H1 (cell line): ENCODE results near the gene MYNN. TPM values are rescaled to one million over a fixed set of nuclear protein-coding genes. Genes with fewer than 3 reads are reported as not detected.

ENCODE experiments used
- CTCF ChIA-PET: fragments of 300-600 bp; sonication (Branson Sonifier 250); formaldehyde crosslinking; loops from one replicate; lab custom pipeline; 2021; ENCODE audit not compliant: partially characterized antibody; lab: Charles Lee
- POLR2A ChIA-PET: fragments of 300-600 bp; sonication (Branson Sonifier 250); formaldehyde crosslinking; loops from one replicate; lab custom pipeline; 2021; ENCODE audit warnings: inconsistent platforms; ENCODE audit not compliant: partially characterized antibody; lab: Charles Lee
- DNase-seq, 2 experiments: peaks; one replicate each; pipeline versions ENCODE4 v3.0.0 to v3.0.0-alpha.2; 2010 to 2022; ENCODE audit warnings: low spot score in 2 of 2, low read depth in 1 of 2, mixed read lengths in 1 of 2
- FAIRE-seq: peaks from 2 replicates; lab custom pipeline; 2011; peaks lifted over from hg19 to GRCh38; lab: Jason Lieb, UNC
- H2AFZ ChIP-seq: 2 replicates; pipeline ENCODE4 v1.8.1; 2012; ENCODE audit warnings: low read length, inconsistent platforms
- H2AK5ac ChIP-seq: 2 replicates; pipeline ENCODE4 v1.6.1; 2013; ENCODE audit warnings: low read depth, low read length
- H2BK120ac ChIP-seq: replicated peaks from 2 replicates; pipeline ENCODE3; 2013; ENCODE audit warnings: low read depth, low read length, inconsistent platforms
- H2BK12ac ChIP-seq: 2 replicates; pipeline ENCODE4 v1.6.1; 2013; ENCODE audit warnings: low read depth, low read length
- H2BK15ac ChIP-seq: 2 replicates; pipeline ENCODE4 v1.6.1; 2013; ENCODE audit warnings: low read length
- H2BK20ac ChIP-seq: 2 replicates; pipeline ENCODE4 v1.6.1; 2013; ENCODE audit warnings: low read length
- H2BK5ac ChIP-seq: 2 replicates; pipeline ENCODE4 v1.6.1; 2013; ENCODE audit warnings: low read depth, low read length
- H3K14ac ChIP-seq: 2 replicates; pipeline ENCODE4 v1.6.1; 2013; ENCODE audit warnings: inconsistent platforms; ENCODE audit not compliant: insufficient read length
- H3K18ac ChIP-seq: 2 replicates; pipeline ENCODE4 v1.6.1; 2013; ENCODE audit warnings: low read length; ENCODE audit errors: extremely low read depth
- H3K23ac ChIP-seq: 2 replicates; pipeline ENCODE4 v1.6.1; 2013; ENCODE audit warnings: inconsistent platforms; ENCODE audit not compliant: insufficient read length
- H3K23me2 ChIP-seq: 2 replicates; pipeline ENCODE4 v1.6.1; 2013; ENCODE audit warnings: low read depth, low read length
- H3K27ac ChIP-seq: 2 replicates; pipeline ENCODE4 v1.6.1; 2011; ENCODE audit warnings: low read depth, low read length, inconsistent platforms
- H3K27me3 ChIP-seq, 4 experiments: replicated peaks in 1 of 4; 1 replicate in 1 of 4; 2 replicates in 3 of 4; pipeline versions ENCODE4 v1.6.1 to v1.8.1; 2011 to 2013; ENCODE audit warnings: low read length in 3 of 4, mild to moderate bottlenecking in 3 of 4, inconsistent platforms in 2 of 4, mixed read lengths in 2 of 4, moderate library complexity in 1 of 4; ENCODE audit not compliant: control insufficient read depth in 3 of 4, insufficient read depth in 3 of 4; ENCODE audit errors: extremely low read depth in 1 of 4
- H3K36me3 ChIP-seq, 4 experiments: 2 replicates each; pipeline versions ENCODE4 v1.6.1 to v1.8.1; 2011 to 2013; ENCODE audit warnings: mild to moderate bottlenecking in 4 of 4, low read length in 3 of 4, moderate library complexity in 2 of 4, control low read depth in 1 of 4, inconsistent platforms in 1 of 4; ENCODE audit not compliant: insufficient read depth in 4 of 4, control insufficient read depth in 2 of 4
- H3K4ac ChIP-seq: replicated peaks from 2 replicates; pipeline ENCODE3; 2013; ENCODE audit warnings: low read length, low read depth, mixed read lengths, inconsistent platforms; ENCODE audit not compliant: insufficient read length
- H3K4me1 ChIP-seq, 4 experiments: replicated peaks in 1 of 4; 1 replicate in 1 of 4; 2 replicates in 3 of 4; pipeline versions ENCODE4 v1.6.1 to v1.8.1; 2011 to 2013; ENCODE audit warnings: low read length in 3 of 4, inconsistent platforms in 2 of 4, mixed read lengths in 1 of 4; ENCODE audit not compliant: insufficient read depth in 4 of 4, control insufficient read depth in 3 of 4
- H3K4me2 ChIP-seq, 2 experiments: 2 replicates each; pipeline versions ENCODE4 v1.6.1 to v1.8.1; 2011 to 2013; ENCODE audit warnings: low read depth in 2 of 2, low read length in 2 of 2, control low read depth in 1 of 2, inconsistent platforms in 1 of 2, mild to moderate bottlenecking in 1 of 2; ENCODE audit not compliant: insufficient read depth in 1 of 2
- H3K4me3 ChIP-seq, 4 experiments: fragments of 200-600, 300-600 bp in 1 of 4; sonication (generic), shearing (Covaris generic), sonication (Bioruptor Twin) in 1 of 4; 2 replicates each; pipeline versions ENCODE4 v1.5.1 to v1.8.1; 2011 to 2016; ENCODE audit warnings: low read length in 4 of 4, low read depth in 3 of 4, control low read depth in 2 of 4, inconsistent platforms in 2 of 4, mild to moderate bottlenecking in 2 of 4, mixed read lengths in 1 of 4, moderate library complexity in 1 of 4; ENCODE audit not compliant: insufficient read depth in 2 of 4; ENCODE audit errors: extremely low read depth in 1 of 4
- H3K56ac ChIP-seq: replicated peaks from 2 replicates; pipeline ENCODE3; 2013; ENCODE audit warnings: low read depth, mild to moderate bottlenecking, mixed read lengths, low read length, inconsistent platforms; ENCODE audit not compliant: insufficient read length
- H3K79me1 ChIP-seq: 2 replicates; pipeline ENCODE4 v1.6.1; 2013; ENCODE audit warnings: low read depth, low read length, control low read depth
- H3K79me2 ChIP-seq, 2 experiments: 2 replicates each; pipeline versions ENCODE4 v1.6.1 to v1.8.1; 2012 to 2013; ENCODE audit warnings: low read length in 2 of 2, mild to moderate bottlenecking in 2 of 2, inconsistent platforms in 1 of 2; ENCODE audit not compliant: insufficient read depth in 2 of 2, control insufficient read depth in 1 of 2
- H3K9ac ChIP-seq, 4 experiments: replicated peaks in 1 of 4; 1 replicate in 1 of 4; 2 replicates in 3 of 4; pipeline versions ENCODE4 v1.6.1 to v1.8.1; 2011 to 2013; ENCODE audit warnings: low read depth in 3 of 4, low read length in 3 of 4, control low read depth in 2 of 4, mild to moderate bottlenecking in 2 of 4, moderate library complexity in 2 of 4, inconsistent platforms in 1 of 4; ENCODE audit errors: extremely low read depth in 1 of 4
- H3K9me3 ChIP-seq, 2 experiments: 2 replicates each; pipeline versions ENCODE4 v1.6.1 to v1.8.1; 2012 to 2013; ENCODE audit warnings: mild to moderate bottlenecking in 2 of 2, moderate library complexity in 2 of 2, control low read depth in 1 of 2, inconsistent platforms in 1 of 2, low read depth in 1 of 2, low read length in 1 of 2, mixed read lengths in 1 of 2; ENCODE audit not compliant: insufficient read depth in 2 of 2
- H4K20me1 ChIP-seq, 2 experiments: replicated peaks in 1 of 2; 2 replicates each; pipeline versions ENCODE3 to v1.8.1; 2011 to 2013; ENCODE audit warnings: inconsistent platforms in 2 of 2, low read length in 2 of 2, mild to moderate bottlenecking in 1 of 2; ENCODE audit not compliant: insufficient read depth in 2 of 2, control insufficient read depth in 1 of 2
- H4K5ac ChIP-seq: 2 replicates; pipeline ENCODE4 v1.6.1; 2013; ENCODE audit warnings: low read length, low read depth, mixed read lengths, inconsistent platforms; ENCODE audit not compliant: insufficient read length
- H4K8ac ChIP-seq: 2 replicates; pipeline ENCODE4 v1.8.0; 2013; ENCODE audit warnings: mild to moderate bottlenecking, moderate library complexity, low read length, inconsistent platforms; ENCODE audit not compliant: insufficient read depth; ENCODE audit errors: extremely low read depth
- H4K91ac ChIP-seq: replicated peaks from 2 replicates; pipeline ENCODE3; 2013; ENCODE audit warnings: low read length, mixed read lengths, inconsistent platforms; ENCODE audit not compliant: insufficient read length
- ASH2L ChIP-seq: fragments of 200-600, 300-600 bp; sonication (generic); IDR thresholded peaks from one replicate; pipeline ENCODE4 v1.7.1; 2017; ENCODE audit warnings: low read length
- CTBP2 ChIP-seq: IDR thresholded peaks from 2 replicates; pipeline ENCODE4 v1.7.0; 2011; ENCODE audit warnings: borderline replicate concordance, mild to moderate bottlenecking, moderate library complexity, mixed read lengths, low read length; ENCODE audit not compliant: insufficient read depth, insufficient read length
- RFX5 ChIP-seq: IDR thresholded peaks from 2 replicates; pipeline ENCODE4 v1.6.1; 2011; ENCODE audit warnings: low read depth, low read length, improper control_type of control experiment, borderline replicate concordance
- RXRA ChIP-seq: IDR thresholded peaks from 2 replicates; pipeline ENCODE4 v1.6.1; 2011; ENCODE audit warnings: low read depth, mild to moderate bottlenecking, low read length, moderate library complexity; ENCODE audit not compliant: insufficient read depth
- SIRT6 ChIP-seq: IDR thresholded peaks from one replicate; pipeline ENCODE4 v1.7.1; 2012; ENCODE audit warnings: low read length, inconsistent platforms
- SUZ12 ChIP-seq: fragments of 200-600 bp; sonication (generic); IDR thresholded peaks from 2 replicates; pipeline ENCODE4 v1.6.1; 2012; ENCODE audit warnings: mild to moderate bottlenecking, inconsistent platforms, low read length, moderate library complexity, mixed read lengths
- WGBS, 2 experiments: shearing (Covaris generic) in 1 of 2; methylation state at CpG; one replicate each; pipeline versions ENCODE4 v1.1.6 to v1.1.7; 2013 to 2015; ENCODE audit warnings: low lambda C conversion rate in 2 of 2, mixed read lengths in 2 of 2, inconsistent platforms in 1 of 2, low coverage in 1 of 2, missing lambda C conversion rate in 1 of 2; ENCODE audit not compliant: insufficient replicate concordance in 2 of 2, insufficient coverage in 1 of 2, insufficient read length in 1 of 2; ENCODE audit errors: extremely low coverage in 1 of 2, missing lambda C conversion rate in 1 of 2; 5-methylcytosine and 5-hydroxymethylcytosine counted together
- polyA plus RNA-seq, 7 experiments: library from polyadenylated mRNA; depleted of rRNA in 3 of 7; stranded (reverse) in 5 of 7; unstranded in 2 of 7; fragments of >200 nt in 5 of 7; fragments of 200-250 nt in 2 of 7; gene quantifications; 1 replicate in 5 of 7; 2 replicates in 1 of 7; 4 replicates in 1 of 7; pipeline versions ENCODE4 v1.2.1 to v1.2.3, GENCODE V29; 2011 to 2013; ENCODE audit warnings: missing spikeins in 2 of 7, mixed read lengths in 2 of 7
- total RNA-seq: library from RNA; stranded (reverse); fragmentation: NEBNext Ultra II Directional; extraction: Animal tissue kit (Norgen Biotek cat#: 25700); gene quantifications from 2 replicates; pipeline ENCODE4 v1.2.1, GENCODE V29; 2021

MYNN gene
- total and polyA plus RNA-seq, 2 of the 8 experiments (the other 6 are each of a cell fraction or from before 2014, with no cell fraction given), result 7.3 to 15.2 TPM

- DNase-seq (no peak), FAIRE-seq (no peak)
- H3K4me3 ChIP-seq, result no peak overlapping the region
- no peak overlapping the region for H4K8ac ChIP-seq
- H3K36me3 ChIP-seq, result no peaks in the 10 kb centered on the region
- no peak overlapping the region for H3K4me2 ChIP-seq
- no peak overlapping the region for H4K91ac ChIP-seq
- H3K4me1 ChIP-seq, result no peaks in the 10 kb centered on the region
- 92% methylated on average over 3 of the region's 3 CpGs; no CpG with 5 or more reads in 1 of the 2 experiments for WGBS, 2 experiments
- H2BK20ac ChIP-seq, result no peak overlapping the region
- H3K27me3 ChIP-seq, result peaks cover 0 to 1% (median 0%) of the 10 kb centered on the region in 4 experiments; a peak in 1 of 7 replicates
- H2BK5ac ChIP-seq, result no peak overlapping the region
- no peak overlapping the region for H2BK15ac ChIP-seq
- no peak overlapping the region for H3K9ac ChIP-seq
- H3K23me2 ChIP-seq, result no peaks in the 10 kb centered on the region
- no peak overlapping the region for H3K18ac ChIP-seq
- no peak overlapping the region for H3K14ac ChIP-seq
- H2AFZ ChIP-seq, result peak overlapping the region; percentile 29; the same call in 1 of the 2 replicates
- no peak overlapping the region for H2BK12ac ChIP-seq
- no peak overlapping the region for H3K27ac ChIP-seq
- TF ChIP-seq RFX5 (no peak), CTBP2 (no peak), SUZ12 (no peak), RXRA (no peak), SIRT6 (no peak), ASH2L (no peak)
- no peak overlapping the region for H2AK5ac ChIP-seq
- H4K5ac ChIP-seq, result no peak overlapping the region
- POLR2A ChIA-PET, result interaction anchor here (0.7 to 1.5 kb wide), 3 partner anchors 9 to 14 kb away, joined by 3 read pairs; partner anchors contain the start of genes ACTRT3 and TERC
- no peaks in the 10 kb centered on the region for H4K20me1 ChIP-seq
- CTCF ChIA-PET, result interaction anchor here (0.8 to 1.5 kb wide), 2 partner anchors 9 to 94 kb away, joined by 3 to 6 read pairs; no protein-coding TSS in a partner anchor
- H3K23ac ChIP-seq, result no peak overlapping the region
- no peaks in the 10 kb centered on the region for H3K79me1 ChIP-seq
- H3K4ac ChIP-seq, result no peak overlapping the region
- H3K79me2 ChIP-seq, result no peaks in the 10 kb centered on the region
- H3K56ac ChIP-seq, result no peak overlapping the region
- H3K9me3 ChIP-seq, result no peaks in the 10 kb centered on the region
- no peak overlapping the region for H2BK120ac ChIP-seq
Observed at GRCh38 chr3:169754711-169755110, 18.5 kb upstream of the MYNN start.
